HPDE6-E6E7 (cell line): ENCODE measurements around the gene MCM10.
"Not testable (repeated sequence)": the region's sequence is repeated elsewhere in the genome, so short reads cannot be mapped to it uniquely, and the experiment has no call there.

Source experiments
- DNase-seq: peaks from one replicate; pipeline ENCODE4 v3.0.0; 2011; ENCODE audit warnings: missing footprints; ENCODE audit errors: extremely low spot score

The MCM10 gene

GRCh38 chr10:13160934-13161856 is at the start of gene MCM10:
Gene MCM10 (plus strand): TSS chr10:13161558. CDS start chr10:13164203, 2,645 bp downstream.
- DNase-seq = peak; percentile 79

GRCh38 chr10:13113544-13113943 is 47.8 kb upstream of the MCM10 start:
- DNase-seq = no peak

GRCh38 chr10:13115832-13116803 is 45.2 kb upstream of the MCM10 start:
- no peak for DNase-seq

GRCh38 chr10:13117841-13118783 is 43.2 kb upstream of the MCM10 start:
- DNase-seq = no peak

- DNase-seq = no peak
Observed at GRCh38 chr10:13118784-13119410, 42.5 kb upstream of the MCM10 start.

- DNase-seq = no peak
Observed at GRCh38 chr10:13120786-13121499, 40.4 kb upstream of the MCM10 start.

- no peak for DNase-seq
Observed at GRCh38 chr10:13121500-13121854, 39.9 kb upstream of the MCM10 start.

- DNase-seq = no peak
Observed at GRCh38 chr10:13136651-13137050, 24.7 kb upstream of the MCM10 start.

GRCh38 chr10:13139150-13139549 is 22.2 kb upstream of the MCM10 start:
- no peak for DNase-seq

- no peak for DNase-seq
Observed at GRCh38 chr10:13139676-13140075, 21.7 kb upstream of the MCM10 start.

- DNase-seq = no peak
Observed at GRCh38 chr10:13140627-13141190, 20.6 kb upstream of the MCM10 start.

- DNase-seq = no peak
Observed at GRCh38 chr10:13143766-13144165, 17.6 kb upstream of the MCM10 start.

- no peak for DNase-seq
Observed at GRCh38 chr10:13144814-13145213, 16.5 kb upstream of the MCM10 start.

- no peak for DNase-seq
Observed at GRCh38 chr10:13146379-13146778, 15.0 kb upstream of the MCM10 start.

GRCh38 chr10:13147161-13147560 is 14.2 kb upstream of the MCM10 start:
- no peak for DNase-seq

- no peak for DNase-seq
Observed at GRCh38 chr10:13152296-13152695, 9.1 kb upstream of the MCM10 start.

- DNase-seq = not testable (repeated sequence)
Observed at GRCh38 chr10:13155860-13156259, 5.5 kb upstream of the MCM10 start.

GRCh38 chr10:13158401-13158800 is 3.0 kb upstream of the MCM10 start:
- no peak for DNase-seq

- DNase-seq = no peak
Observed at GRCh38 chr10:13161857-13162271, 506 bp downstream of the MCM10 start.

- DNase-seq = no peak
Observed at GRCh38 chr10:13163859-13164258, 2.5 kb downstream of the MCM10 start.
